SK-N-MC (cell line): ENCODE measurements around the gene GRAMD1B.

Source experiments
- EZH2 ChIP-seq: fragments of 200-600 bp; sonication (generic); IDR thresholded peaks from one replicate; pipeline ENCODE4 v1.6.1; 2017; ENCODE audit warnings: antibody characterized with exemption
- POLR2AphosphoS5 ChIP-seq: IDR thresholded peaks from 2 replicates; pipeline ENCODE4 v1.6.1; 2012; ENCODE audit warnings: mild to moderate bottlenecking, low read depth, low read length, borderline replicate concordance

DNA sequence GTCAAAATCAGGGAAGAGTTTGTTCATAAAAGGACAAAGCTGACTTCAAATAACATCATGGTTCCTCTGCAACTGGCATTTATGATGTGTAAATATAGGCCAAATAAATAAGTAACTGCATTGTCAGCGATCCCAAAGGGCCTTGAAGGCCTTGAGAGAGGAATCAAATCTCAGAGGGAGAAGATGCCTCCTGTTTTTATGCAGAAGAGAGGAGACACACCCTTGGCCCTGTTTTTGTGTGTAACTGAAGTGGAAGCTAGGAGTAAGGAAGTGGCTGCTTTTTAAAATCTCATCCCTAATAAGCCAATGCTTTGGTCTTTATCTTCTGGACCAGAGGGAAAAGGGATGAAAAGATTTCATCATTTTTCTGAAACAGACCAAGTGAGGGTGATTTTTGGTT lies 240.0 kb downstream of the GRAMD1B start:
- TF ChIP-seq EZH2 (no peak), POLR2AphosphoS5 (no peak)
